GM12891 (cell line): Measurements from ENCODE around the gene EPHA2.
"Not testable (repeated sequence)": the region's sequence is repeated elsewhere in the genome, so short reads cannot be mapped to it uniquely, and the experiment has no call there.

Experiments used
- DNase-seq: peaks from one replicate; pipeline ENCODE4 v3.0.0; 2011; ENCODE audit warnings: low spot score; ENCODE audit not compliant: insufficient read length
- FAIRE-seq: peaks from 2 replicates; lab custom pipeline; 2011; peaks lifted over from hg19 to GRCh38; lab: Jason Lieb, UNC
- PAX5 ChIP-seq: IDR thresholded peaks from 2 replicates; pipeline ENCODE4 v1.6.1; 2011; ENCODE audit warnings: low read length, moderate library complexity, mild to moderate bottlenecking; ENCODE audit not compliant: insufficient read depth, severe bottlenecking
- POLR2A ChIP-seq: IDR thresholded peaks from 2 replicates; pipeline ENCODE4 v1.6.1; 2011; ENCODE audit warnings: low read depth, low read length, control low read depth
- POLR2AphosphoS5 ChIP-seq: IDR thresholded peaks from 2 replicates; pipeline ENCODE4 v1.6.1; 2011; ENCODE audit warnings: low read depth, low read length, control low read depth
- POU2F2 ChIP-seq: IDR thresholded peaks from 2 replicates; pipeline ENCODE4 v1.6.1; 2011; ENCODE audit warnings: low read depth, mild to moderate bottlenecking, control low read depth, low read length, moderate library complexity
- SPI1 ChIP-seq: IDR thresholded peaks from 2 replicates; pipeline ENCODE4 v1.6.1; 2011; ENCODE audit warnings: low read depth, low read length, control low read depth
- TAF1 ChIP-seq: IDR thresholded peaks from 2 replicates; pipeline ENCODE4 v1.6.1; 2011; ENCODE audit warnings: low read depth, low read length, control low read depth

EPHA2 gene

DNA sequence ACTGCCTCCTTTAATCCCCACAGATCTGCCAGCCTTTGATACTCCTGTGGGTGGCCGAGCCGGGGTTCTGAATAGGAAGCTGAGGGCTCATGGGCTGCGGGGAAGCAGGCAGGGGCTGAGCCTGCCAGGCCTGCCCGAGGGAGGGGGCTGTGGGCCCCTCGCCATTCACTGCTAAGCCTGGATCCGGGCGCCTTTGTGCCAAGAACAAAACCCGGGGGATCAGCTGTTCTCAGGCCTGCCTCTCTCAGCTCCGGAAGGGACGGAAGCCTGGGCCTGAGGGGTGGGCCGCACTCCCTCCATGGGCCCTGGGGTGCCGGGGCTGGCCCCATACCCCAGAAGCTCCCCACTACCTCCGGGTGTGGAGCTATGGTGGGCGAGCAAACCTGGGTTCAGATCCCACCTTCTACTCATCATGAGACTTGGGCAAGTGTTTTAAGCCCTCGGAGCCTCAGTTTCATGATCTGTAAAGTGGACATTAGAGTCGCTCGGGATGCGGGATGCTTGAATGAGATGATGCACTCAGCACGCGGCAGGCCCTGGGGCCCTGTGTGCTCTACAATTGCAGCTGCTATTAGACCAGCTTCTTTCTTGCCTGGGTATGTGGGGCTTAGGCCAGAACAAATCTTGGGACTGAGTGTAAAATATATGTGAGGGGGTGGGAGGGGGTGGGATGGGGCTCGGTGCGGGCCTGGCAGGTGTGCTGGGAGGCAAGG is 19.2 kb upstream of the EPHA2 start:
- TF ChIP-seq POU2F2 (no peak), PAX5 (no peak), POLR2A (no peak), POLR2AphosphoS5 (no peak), SPI1 (no peak), TAF1 (no peak)
- DNase-seq (no peak), FAIRE-seq (no peak)

- TF ChIP-seq TAF1 (no peak), POU2F2 (no peak), POLR2AphosphoS5 (no peak), SPI1 (no peak), POLR2A (no peak), PAX5 (no peak)
- DNase-seq (no peak), FAIRE-seq (no peak)
Measured at GRCh38 chr1:16174261-16174868, 18.5 kb upstream of the EPHA2 start.

DNA sequence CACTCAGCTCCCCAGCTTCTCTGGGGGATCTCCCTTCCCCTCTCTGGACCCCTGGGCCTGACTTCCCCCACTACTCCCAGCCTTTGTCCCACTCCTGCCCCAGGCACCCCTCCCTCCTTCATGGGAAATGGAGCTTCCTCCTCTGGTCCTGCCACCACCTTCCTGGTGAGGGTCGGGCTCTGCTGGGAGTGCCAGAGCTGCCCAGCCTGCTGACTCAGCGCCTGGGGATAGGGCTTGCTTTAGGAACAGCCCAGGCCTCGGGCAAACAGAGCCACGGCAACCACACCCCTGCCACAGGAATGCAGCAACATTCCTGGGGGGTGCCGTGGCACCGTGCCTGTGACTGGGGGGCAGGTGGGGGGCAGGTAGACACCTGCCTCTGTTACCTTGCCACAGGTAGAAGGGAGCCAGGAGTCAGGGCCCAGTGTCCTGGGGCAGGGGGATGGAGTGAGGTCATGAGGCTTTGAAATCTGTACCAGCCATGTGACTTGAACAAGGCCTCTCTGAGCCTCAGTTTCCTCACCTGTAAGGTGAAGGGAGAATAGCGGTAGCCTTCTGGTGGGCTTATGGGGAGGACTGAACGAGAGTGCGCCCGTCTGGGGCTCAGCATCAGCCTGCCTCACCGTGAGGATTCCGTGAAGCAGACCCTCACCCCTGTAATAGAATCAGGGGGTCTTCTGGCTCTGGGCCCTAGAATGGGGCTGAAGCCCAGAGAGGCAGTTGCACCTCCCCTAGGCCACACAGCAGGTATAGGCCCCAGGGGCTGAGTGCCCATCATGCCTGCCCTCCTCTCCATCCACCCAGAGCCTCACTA is 17.8 kb upstream of the EPHA2 start:
- TF ChIP-seq POLR2AphosphoS5: no peak
- no peak for TF ChIP-seq POLR2A
- no peak for TF ChIP-seq TAF1
- TF ChIP-seq PAX5: no peak
- TF ChIP-seq SPI1: no peak
- no peak for TF ChIP-seq POU2F2
- DNase-seq: no peak

DNA sequence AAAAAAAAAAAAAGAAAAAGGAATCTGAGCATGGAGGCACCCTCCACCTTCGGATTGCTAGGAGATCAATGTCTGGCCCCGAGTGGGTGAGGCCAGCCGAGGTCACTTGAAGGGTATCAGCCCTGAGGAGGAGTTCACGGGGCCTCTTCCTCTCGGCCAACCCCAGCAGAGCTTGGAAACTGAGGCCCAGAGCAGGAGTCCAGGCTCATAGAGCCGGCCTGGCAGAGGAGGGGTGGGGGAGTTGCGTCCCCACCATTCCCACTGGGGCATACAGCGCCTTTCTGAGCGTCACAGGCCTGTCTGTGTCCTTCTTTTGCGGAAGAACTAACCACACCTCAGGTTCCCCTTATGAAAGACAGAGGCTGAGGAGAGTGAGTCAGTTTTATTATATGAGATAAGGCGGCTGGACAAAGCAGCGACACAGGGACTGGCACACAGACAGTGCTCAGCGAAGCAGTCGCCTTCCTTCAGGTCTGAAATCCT is 17.1 kb upstream of the EPHA2 start:
- FAIRE-seq (no peak), DNase-seq (no peak)
- no peak for TF ChIP-seq POLR2A
- no peak for TF ChIP-seq POLR2AphosphoS5
- TF ChIP-seq POU2F2: no peak
- no peak for TF ChIP-seq TAF1
- TF ChIP-seq PAX5: no peak
- no peak for TF ChIP-seq SPI1

More for the DNA sequence above, 17.8 kb upstream of the EPHA2 start:
- FAIRE-seq: no peak

GRCh38 chr1:16172218-16172830 is 16.5 kb upstream of the EPHA2 start:
- TF ChIP-seq PAX5 (no peak), POU2F2 (no peak)
- no peak for FAIRE-seq
- no peak for DNase-seq

GRCh38 chr1:16171314-16172151 is 15.7 kb upstream of the EPHA2 start:
- no peak for TF ChIP-seq POLR2AphosphoS5
- TF ChIP-seq TAF1: no peak
- no peak for TF ChIP-seq PAX5
- TF ChIP-seq POLR2A: no peak
- no peak for TF ChIP-seq POU2F2
- no peak for TF ChIP-seq SPI1
- FAIRE-seq (no peak), DNase-seq (no peak)

DNA sequence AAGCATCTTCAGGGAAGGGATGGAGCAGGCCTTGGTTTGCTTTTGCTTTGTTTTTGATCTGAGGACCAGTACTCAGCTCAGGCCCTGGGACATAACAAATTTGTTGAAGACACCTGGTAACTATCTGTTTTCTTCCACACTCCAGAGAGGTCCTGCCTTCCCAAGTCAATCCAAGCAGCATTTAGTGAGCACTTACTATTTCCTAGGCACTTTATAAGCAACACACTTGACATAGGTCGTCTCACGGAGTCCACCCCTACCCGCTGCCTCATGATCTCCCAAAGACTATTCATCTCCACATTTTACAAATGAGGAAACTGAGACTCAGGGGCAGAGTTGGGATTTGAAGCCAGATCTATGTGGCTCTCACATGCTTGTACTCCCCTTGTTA is 14.4 kb upstream of the EPHA2 start:
- no peak for DNase-seq
- no peak for TF ChIP-seq SPI1
- TF ChIP-seq POLR2A: no peak
- no peak for TF ChIP-seq POU2F2
- TF ChIP-seq POLR2AphosphoS5: no peak
- TF ChIP-seq PAX5: no peak
- no peak for TF ChIP-seq TAF1
- no peak for FAIRE-seq

DNA sequence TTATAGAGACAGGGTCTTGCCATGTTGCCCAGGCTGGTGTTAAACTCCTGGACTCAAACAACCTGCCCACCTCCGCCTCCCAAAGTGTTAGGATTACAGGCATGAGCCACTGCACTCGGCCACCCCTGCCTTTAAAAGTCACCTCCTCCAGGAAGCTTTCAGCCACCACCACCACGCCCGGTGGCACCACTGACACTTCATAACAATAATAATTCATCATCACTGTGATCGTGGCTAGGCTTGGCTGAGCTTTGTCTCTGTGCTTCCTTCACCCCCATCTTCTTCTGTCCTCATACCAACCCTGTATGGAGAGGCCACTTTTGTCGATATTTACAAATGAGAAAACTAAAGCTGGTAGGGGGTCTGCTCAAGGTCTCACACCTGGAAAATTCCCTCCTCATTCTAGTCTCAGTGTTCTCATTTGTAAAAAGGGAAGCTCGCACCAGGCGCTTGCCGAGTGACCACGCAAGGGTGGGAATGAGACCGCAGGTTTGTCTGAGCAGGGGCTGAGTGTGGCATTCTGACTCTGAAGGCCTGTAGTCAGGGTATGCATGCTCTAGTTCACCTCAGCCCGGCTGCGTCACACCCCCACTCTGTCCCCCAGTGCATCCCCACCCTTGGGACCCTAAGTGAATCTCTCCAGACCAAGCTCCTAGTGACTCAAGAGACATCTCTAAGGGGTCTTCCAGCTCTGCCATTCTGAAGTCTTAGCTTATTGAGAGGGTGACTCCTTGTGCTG is 12.9 kb upstream of the EPHA2 start:
- FAIRE-seq: no peak
- DNase-seq: no peak
- TF ChIP-seq POLR2AphosphoS5: no peak

DNA sequence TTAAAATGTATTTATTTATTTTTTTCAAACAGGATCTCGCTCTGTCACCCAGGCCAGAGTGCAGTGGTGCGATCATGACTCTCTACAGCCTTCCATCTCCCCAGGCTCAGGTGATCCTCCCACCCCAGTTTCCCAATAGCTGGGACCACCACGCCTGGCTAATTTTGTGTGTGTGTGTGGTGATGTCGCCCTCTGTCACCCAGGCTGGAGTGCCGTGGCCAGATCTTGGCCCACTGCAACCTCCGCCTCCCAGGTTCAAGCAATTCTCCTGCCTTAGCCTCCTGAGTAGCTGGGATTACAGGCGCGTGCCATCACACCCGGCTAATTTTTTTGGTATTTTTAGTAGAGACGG is 12.3 kb upstream of the EPHA2 start:
- not testable (repeated sequence) for DNase-seq

More for the DNA sequence above, 12.3 kb upstream of the EPHA2 start:
- not testable (repeated sequence) for FAIRE-seq
